Bronchial epithelial cell (primary cell): ENCODE results near the gene SSR4. TPM values are rescaled to one million over a fixed set of nuclear protein-coding genes. Genes with fewer than 3 reads are reported as not detected.
"Not testable (repeated sequence)": the region's sequence is repeated elsewhere in the genome, so short reads cannot be mapped to it uniquely, and the experiment has no call there.

Source experiments
- DNase-seq: peaks from one replicate; pipeline ENCODE4 v3.0.0-alpha.2; 2010; ENCODE audit warnings: low read depth
- FAIRE-seq: peaks from 2 replicates; lab custom pipeline; 2011; peaks lifted over from hg19 to GRCh38; lab: Jason Lieb, UNC
- H3K27me3 ChIP-seq: 2 replicates; pipeline ENCODE4 v1.5.1; 2011; ENCODE audit warnings: low read length; ENCODE audit not compliant: control insufficient read depth, insufficient read depth
- H3K36me3 ChIP-seq: 2 replicates; pipeline ENCODE4 v1.5.1; 2011; ENCODE audit warnings: low read length; ENCODE audit not compliant: control insufficient read depth, insufficient read depth
- H3K4me3 ChIP-seq: 2 replicates; pipeline ENCODE4 v1.5.1; 2011; ENCODE audit warnings: mild to moderate bottlenecking, low read depth, low read length, control low read depth
- CTCF ChIP-seq: IDR thresholded peaks from 2 replicates; pipeline ENCODE4 v1.5.1; 2011; ENCODE audit warnings: mild to moderate bottlenecking, moderate library complexity, low read length, control low read depth, inconsistent platforms; ENCODE audit not compliant: insufficient read depth, severe bottlenecking
- total RNA-seq: library from RNA; depleted of rRNA; stranded (reverse); fragments of >200 nt; gene quantifications from 2 replicates; pipeline ENCODE4 v1.2.1, GENCODE V29; 2014

SSR4 gene
- 126 and 136 TPM in 2 replicates for total RNA-seq

- DNase-seq: peak; percentile 79
- Histone ChIP-seq H3K36me3 (peaks cover 12% of the 10 kb centered on the region), H3K4me3 (peak within 1 kb of the TSS; percentile 78), H3K27me3 (no peaks in the 10 kb centered on the region)
- peak; percentile 16 for TF ChIP-seq CTCF
- no peak for FAIRE-seq
Measured at GRCh38 chrX:153794018-153794896, at the start of gene SSR4, which contains the start of gene IDH3G. SSR4 (plus strand) TSS chrX:153794668; CDS start chrX:153794688, 20 bp downstream. IDH3G (minus strand) TSS chrX:153794375; CDS start chrX:153794326, 49 bp downstream.

- not testable (repeated sequence) for H3K4me3 ChIP-seq, DNase-seq, FAIRE-seq, H3K36me3 ChIP-seq, H3K27me3 ChIP-seq
Measured at GRCh38 chrX:153745067-153745433, 49.4 kb upstream of the SSR4 start.

- TF ChIP-seq CTCF: no peak
- FAIRE-seq (no peak), DNase-seq (no peak)
- Histone ChIP-seq H3K36me3 (no peaks in the 10 kb centered on the region), H3K27me3 (no peaks in the 10 kb centered on the region), H3K4me3 (no peak overlapping the region)
Measured at GRCh38 chrX:153746359-153746758, 48.1 kb upstream of the SSR4 start.

- not testable (repeated sequence) for H3K36me3 ChIP-seq, DNase-seq, H3K4me3 ChIP-seq, FAIRE-seq, H3K27me3 ChIP-seq
Measured at GRCh38 chrX:153746991-153747390, 47.5 kb upstream of the SSR4 start.

GRCh38 chrX:153749017-153749416, 45.5 kb upstream of the SSR4 start:
- H3K4me3 ChIP-seq, FAIRE-seq: not testable (repeated sequence)

GRCh38 chrX:153750127-153750774, 44.2 kb upstream of the SSR4 start:
- FAIRE-seq (no peak), DNase-seq (no peak)
- Histone ChIP-seq H3K27me3 (no peaks in the 10 kb centered on the region), H3K4me3 (no peak overlapping the region), H3K36me3 (no peaks in the 10 kb centered on the region)
- no peak for TF ChIP-seq CTCF

More at GRCh38 chrX:153749017-153749416, 45.5 kb upstream of the SSR4 start:
- not testable (repeated sequence) for H3K36me3 ChIP-seq, DNase-seq, H3K27me3 ChIP-seq

- FAIRE-seq: no peak
- no peak for DNase-seq
- H3K4me3 ChIP-seq: no peak overlapping the region
- no peaks in the 10 kb centered on the region for H3K27me3 ChIP-seq
- H3K36me3 ChIP-seq: no peaks in the 10 kb centered on the region
- TF ChIP-seq CTCF: no peak
Measured at GRCh38 chrX:153755136-153755535, 39.3 kb upstream of the SSR4 start.
